Stimulated activated CD8-positive, alpha-beta memory T cell treated with anti-CD3 and anti-CD28 coated beads, Interleukin-12 subunit alpha, Interleukin-12 subunit beta, amount 100 ng/mL, for 24 hours (primary cell): ENCODE data around the gene SPATC1L.
"Not testable (repeated sequence)": the region's sequence is repeated elsewhere in the genome, so short reads cannot be mapped to it uniquely, and the experiment has no call there.

Source experiments
- DNase-seq: peaks from one replicate; pipeline ENCODE4 v3.0.0-alpha.2; 2020; ENCODE audit errors: extremely low read depth

Gene SPATC1L

DNA sequence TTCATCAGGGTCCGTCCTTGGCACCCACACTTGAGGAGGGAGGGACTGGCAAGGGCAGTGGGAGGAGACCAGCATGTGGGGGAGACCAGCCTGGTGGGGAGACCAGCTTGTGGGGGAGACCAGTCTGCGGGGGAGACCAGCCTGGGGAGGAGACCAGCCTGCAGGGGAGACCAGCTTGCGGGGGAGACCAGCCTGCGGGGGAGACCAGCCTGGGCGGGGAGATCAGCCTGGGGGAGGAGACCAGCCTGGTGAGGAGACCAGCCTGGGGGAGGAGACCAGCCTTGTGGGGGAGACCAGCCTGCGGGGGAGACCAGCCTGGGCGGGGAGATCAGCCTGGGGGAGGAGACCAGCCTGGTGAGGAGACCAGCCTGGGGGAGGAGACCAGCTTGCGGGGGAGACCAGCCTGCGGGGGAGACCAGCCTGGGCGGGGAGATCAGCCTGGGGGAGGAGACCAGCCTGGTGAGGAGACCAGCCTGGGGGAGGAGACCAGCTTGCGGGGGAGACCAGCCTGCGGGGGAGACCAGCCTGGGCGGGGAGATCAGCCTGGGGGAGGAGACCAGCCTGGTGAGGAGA lies 836 bp downstream of the SPATC1L start:
- DNase-seq: not testable (repeated sequence)

DNA sequence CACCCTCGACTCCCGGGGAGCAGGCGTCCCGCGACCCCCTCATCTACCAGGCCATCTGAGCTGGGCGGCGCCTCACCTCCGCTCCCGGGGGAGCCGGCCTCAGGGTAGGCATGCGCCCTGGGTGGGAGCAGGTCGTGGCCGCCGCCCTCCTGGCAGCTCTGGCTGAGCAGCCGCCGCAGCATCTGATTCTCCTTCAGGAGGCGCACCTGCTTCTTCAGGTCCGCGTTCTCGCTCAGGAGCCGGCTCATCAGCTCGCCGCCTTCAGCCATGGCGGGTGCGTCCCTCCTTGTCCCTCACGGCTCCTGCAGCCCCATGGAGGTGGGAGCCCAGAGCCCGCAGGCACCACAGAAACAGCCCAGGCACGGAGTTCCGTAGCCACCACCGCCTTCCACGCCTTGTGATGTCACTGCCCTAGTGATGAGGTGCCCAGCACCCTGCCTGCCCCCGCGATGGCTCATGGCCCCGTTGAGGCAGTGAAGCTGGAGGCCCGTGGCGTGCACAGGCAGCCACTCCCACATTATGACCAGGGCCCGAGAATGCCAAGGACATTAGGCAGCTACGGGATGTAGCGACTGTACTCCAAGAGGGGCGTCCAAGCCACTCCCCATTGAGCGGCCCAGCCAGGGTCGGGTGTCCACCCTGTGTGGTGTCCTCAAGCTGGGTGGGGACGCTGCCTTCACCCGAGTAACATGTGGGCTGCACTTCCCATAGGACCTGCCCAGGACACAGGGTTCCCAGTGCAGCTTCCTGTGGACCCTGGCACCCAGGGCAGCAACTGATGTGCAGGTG lies 1.5 kb downstream of the SPATC1L start:
- no peak for DNase-seq

DNA sequence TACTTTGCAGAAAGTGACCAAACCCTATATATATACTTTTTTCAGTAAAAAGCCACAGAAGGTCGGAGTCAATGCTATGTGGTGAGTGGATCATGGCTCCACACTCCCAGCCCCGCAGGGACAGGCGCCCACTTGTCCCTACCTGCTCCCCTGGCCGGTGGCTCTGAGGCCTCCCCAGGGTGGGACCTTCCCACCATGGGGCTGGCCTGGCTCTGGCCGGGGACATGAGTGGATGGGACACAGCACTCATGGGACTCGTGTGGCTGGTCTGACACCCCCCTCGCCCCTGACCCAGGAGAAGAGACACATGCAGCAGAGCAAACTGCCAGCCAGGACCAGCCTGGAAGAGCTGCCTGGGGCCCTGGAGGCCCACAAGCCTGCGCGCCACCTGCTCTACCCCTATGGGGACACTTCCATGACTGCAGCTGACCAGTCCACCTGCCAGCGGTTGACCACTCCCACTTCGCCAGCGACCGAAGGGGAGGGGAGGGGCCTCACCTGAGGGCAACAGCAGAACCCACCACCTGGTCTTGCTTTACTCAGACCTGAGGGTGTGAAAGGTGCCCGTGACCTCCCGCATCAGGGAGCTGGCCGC lies 2.2 kb downstream of the SPATC1L start:
- no peak for DNase-seq

DNA sequence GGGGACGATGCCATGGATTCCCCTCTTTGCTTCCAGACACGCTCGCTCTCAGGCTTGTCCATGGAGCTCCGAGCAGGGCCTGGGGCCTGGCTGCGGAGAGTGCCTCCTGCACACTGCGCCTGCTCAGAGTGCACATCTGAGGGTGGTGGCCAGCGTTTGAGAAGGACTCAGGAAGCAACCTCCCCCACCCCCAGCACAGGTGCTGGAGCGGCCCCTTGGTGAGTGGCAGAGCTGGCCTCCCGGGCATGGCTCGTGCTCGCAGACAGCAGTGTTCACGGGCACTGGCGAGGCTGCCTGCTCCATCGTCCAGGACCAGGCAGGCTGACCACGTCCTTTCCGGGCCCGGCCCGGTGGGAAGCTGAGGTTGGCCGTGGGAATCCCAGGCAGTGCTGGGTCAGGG lies 2.8 kb downstream of the SPATC1L start:
- no peak for DNase-seq

DNA sequence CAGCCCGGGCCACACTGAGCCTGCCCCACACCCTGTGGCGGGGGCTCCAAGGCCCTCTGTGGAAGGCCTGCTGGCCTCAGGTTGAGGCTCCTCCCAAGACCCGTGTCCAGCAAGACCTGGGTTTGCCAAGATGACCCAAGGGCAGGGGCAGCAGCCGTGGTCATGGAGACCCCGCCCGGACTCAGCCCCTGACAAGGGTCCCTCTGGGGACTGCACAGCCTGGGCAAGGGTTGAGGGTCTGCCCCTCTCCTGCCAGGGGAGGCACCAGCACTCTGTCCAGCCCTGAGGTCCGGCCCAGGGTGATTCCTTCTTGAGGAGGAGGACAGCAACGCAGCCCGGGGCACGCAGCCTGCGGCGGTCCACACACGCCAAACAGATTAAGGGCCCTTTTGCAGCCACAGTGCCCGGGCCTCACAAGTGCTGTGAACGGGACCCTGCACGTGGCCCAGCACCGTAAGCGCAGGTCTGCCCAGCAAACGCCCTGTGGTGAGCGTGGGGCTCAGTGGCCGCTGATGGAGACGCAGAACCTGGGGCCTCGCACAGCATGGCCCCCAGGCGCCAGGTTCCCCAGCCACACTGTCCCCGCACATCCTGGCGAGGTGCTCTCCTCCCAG lies 3.4 kb downstream of the SPATC1L start:
- no peak for DNase-seq

DNA sequence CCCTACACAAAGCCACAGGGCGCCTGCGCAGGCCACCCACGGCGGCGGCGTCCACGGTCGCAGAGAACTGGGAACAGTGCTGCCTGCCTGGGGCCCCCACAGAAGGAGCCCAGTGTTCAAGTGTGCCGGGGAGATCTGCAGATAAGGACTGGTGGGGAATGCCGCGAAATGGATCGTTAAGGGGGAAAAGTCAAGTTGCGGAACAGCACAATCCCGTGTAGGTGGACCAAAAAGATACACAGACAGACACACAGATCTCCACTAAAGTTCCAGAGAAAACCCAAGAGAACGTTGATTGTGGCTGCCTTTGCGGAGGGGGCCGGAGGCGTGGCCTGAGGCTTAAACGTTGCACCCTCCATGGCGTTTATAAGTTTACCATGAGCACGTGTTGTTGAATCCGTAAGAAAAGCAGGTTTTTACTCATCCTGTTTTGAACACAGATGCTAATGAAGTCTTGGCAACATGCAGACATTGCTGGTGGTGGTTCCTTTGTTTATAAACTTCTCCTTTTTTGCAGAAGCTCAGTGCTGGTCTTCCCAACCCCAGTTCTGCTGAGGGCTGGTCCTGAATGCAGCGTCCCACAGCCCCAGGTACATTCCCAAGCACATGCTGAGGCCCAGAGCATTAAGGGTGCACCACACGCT lies 4.1 kb downstream of the SPATC1L start:
- DNase-seq: no peak

DNA sequence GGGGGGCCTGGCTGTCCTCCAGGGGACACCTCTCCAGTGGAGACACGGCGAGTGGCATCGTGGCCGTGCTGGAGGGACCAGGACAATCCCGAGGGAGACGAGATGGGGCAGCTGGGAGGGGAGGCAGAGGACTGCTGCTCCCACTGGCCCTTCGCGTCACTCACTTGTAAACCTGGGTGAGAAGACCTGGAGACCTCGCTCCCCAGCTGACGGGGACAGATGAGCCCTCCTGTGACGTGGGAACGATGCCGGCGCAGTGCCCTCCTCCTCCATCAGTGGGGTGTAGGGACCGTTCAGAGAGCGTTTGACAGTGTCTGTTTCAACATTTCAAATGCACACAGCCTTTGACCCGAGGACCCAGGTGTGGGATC lies 4.6 kb downstream of the SPATC1L start:
- DNase-seq: no peak

DNA sequence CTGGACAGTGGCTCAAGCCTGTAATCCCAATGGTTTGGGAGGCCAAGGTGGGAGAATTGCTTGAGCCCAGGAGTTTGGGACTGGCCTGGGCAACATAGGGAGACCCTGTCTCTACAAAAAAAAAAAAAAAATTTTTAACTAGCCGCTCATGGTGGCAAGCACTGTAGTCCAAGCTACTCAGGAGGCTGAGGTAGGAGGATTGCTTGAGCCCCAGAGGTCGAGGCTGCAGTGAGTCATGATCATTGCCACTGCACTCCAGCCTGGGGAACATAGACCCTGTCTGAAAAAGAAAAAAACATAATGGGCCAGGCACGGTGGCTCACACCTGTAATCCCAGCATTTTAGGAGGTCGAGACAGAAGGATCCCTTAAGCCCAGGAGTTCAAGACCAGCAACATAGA lies 5.3 kb downstream of the SPATC1L start:
- DNase-seq: no peak

GRCh38 chr21:46176443-46177129 lies 7.7 kb downstream of the SPATC1L start:
- DNase-seq: not testable (repeated sequence)

- no peak for DNase-seq
These were observed 10.7 kb downstream of the SPATC1L start for GRCh38 chr21:46173573-46173972.

- no peak for DNase-seq
These were observed 11.3 kb downstream of the SPATC1L start for GRCh38 chr21:46172863-46173528.

GRCh38 chr21:46171996-46172862 lies 12.0 kb downstream of the SPATC1L start:
- no peak for DNase-seq

DNA sequence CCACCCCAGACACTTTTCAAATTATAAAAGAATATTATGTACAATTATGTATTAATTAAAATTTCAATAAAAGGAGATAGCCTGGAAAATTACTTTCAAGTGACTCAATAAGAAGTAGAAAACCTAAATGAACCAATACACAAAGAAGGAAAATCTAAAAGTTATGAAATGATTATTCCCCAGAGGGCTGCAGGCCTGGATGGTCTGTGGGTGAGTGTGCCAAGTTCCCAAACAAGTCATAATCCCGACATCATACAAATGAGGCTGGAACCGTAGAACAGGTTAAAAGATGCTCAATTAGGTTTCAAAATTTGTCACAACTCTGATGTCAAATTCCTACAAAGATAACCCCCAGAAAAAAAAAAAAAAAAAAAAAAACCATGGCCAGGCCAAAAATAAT lies 12.7 kb downstream of the SPATC1L start:
- DNase-seq: no peak

DNA sequence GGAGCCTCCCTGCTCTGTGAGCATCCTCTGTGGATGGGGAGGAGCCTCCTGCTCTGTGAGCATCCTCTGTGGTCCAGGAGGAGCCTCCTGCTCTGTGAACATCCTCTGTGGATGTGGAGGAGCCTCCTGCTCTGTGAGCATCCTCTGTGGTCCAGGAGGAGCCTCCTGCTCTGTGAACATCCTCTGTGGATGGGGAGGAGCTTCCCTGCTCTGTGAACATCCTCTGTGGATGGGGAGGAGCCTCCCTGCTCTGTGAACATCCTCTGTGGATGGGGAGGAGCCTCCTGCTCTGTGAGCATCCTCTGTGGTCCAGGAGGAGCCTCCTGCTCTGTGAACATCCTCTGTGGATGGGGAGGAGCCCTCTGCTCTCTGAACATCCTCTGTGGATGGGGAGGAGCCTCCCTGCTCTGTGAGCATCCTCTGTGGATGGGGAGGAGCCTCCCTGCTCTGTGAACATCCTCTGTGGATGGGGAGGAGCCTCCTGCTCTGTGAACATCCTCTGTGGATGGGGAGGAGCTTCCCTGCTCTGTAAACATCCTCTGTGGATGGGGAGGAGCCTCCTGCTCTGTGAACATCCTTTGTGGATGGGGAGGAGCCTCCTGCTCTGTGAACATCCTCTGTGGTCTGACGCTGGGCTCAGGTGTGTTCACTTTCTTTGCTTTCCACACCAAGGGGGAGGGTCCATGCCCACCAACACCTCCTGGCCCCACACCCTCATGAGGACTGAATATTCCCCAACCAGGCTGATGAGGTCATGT lies 13.6 kb downstream of the SPATC1L start:
- DNase-seq: not testable (repeated sequence)

GRCh38 chr21:46168659-46169386 lies 15.4 kb downstream of the SPATC1L start:
- no peak for DNase-seq

DNA sequence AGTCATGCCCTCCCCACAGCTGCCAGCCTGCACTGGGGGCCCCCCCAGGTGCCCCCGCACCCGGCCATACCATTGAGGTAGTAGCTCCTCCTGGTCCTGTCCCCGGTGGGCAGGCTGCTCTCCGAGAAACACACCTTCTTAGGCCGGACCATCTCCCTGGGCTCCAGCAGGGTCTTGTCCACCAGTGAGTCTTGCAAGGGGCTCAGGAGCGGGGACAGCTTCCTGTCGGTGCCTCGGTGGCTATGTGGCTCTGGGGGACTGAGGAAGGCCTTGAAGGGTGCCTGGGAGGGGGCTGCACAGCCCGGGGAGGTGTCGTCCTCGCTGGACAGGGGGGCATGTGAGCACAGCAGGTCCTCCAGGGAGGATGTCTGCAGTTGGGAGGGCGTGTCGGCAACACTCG lies 16.0 kb downstream of the SPATC1L start:
- no peak for DNase-seq

- DNase-seq: no peak
These were observed 19.2 kb downstream of the SPATC1L start for GRCh38 chr21:46165098-46165497.

DNA sequence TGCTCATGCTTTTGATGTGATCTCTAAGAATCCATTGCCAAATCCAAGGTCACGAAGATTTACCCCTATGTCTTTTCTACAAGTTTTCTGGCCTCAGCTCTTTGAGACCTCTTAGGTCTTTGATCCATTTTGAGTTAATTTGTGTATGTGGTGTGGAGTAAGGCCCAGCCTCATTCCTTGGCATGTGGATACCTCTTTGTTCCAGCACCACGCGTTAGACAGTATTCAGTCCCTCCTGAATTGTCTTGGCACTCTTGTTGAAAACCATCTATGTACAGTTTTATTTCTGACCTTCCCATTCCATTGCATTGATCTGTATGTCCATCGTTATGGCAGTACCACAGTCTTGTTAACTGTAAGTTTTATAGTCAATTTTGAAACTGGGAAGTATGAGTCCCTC lies 20.9 kb downstream of the SPATC1L start:
- DNase-seq: no peak
